ENCODE measurements around the gene TEX261. TPM values are rescaled to one million over a fixed set of nuclear protein-coding genes. Genes with fewer than 3 reads are reported as not detected.

TEX261 gene
- total and polyA plus RNA-seq, 8 donors, result 19.0 to 46.2 (median 41.6) TPM

- no peak for ATAC-seq
- 63 to 69% methylated on average over 10 of the region's 10 CpGs for WGBS, 2 donors
- Histone ChIP-seq H3K36me3 (no peaks in the 10 kb centered on the region), H3K4me3 (no peak overlapping the region), H3K9me3 (no peaks in the 10 kb centered on the region), H3K27ac (no peak overlapping the region), H3K27me3 (no peaks in the 10 kb centered on the region), H3K4me1 (no peaks in the 10 kb centered on the region)
- intact Hi-C loops (cut with DNase I), result no loop called here
- FAIRE-seq, result no peak
- TF ChIP-seq CTCF (IDR thresholded peaks at IDR 0.05), result no peak
- no peak for DNase-seq
Observed at GRCh38 chr2:71005271-71006202, 10.9 kb upstream of the TEX261 start.

GRCh38 chr2:71004857-71005256, 10.2 kb upstream of the TEX261 start:
- no peaks in the 10 kb centered on the region for H3K36me3 ChIP-seq
- H3K4me1 ChIP-seq, result no peaks in the 10 kb centered on the region
- no peak for FAIRE-seq
- no peak overlapping the region for H3K4me3 ChIP-seq
- no peak for TF ChIP-seq CTCF (IDR thresholded peaks at IDR 0.05)
- no peak for ATAC-seq
- 68 to 74% methylated on average over 6 of the region's 6 CpGs for WGBS, 2 donors
- H3K27ac ChIP-seq, result no peak overlapping the region
- intact Hi-C loops (cut with DNase I), result no loop called here
- no peak for DNase-seq
- no peaks in the 10 kb centered on the region for H3K9me3 ChIP-seq
- H3K27me3 ChIP-seq, result no peaks in the 10 kb centered on the region

GRCh38 chr2:71003966-71004755, 9.5 kb upstream of the TEX261 start:
- FAIRE-seq, result no peak
- no peak for TF ChIP-seq CTCF (IDR thresholded peaks at IDR 0.05)
- WGBS, 2 donors, result 61 to 70% methylated on average over 11 of the region's 11 CpGs
- ATAC-seq, result no peak
- no peak overlapping the region for H3K27ac ChIP-seq
- no peaks in the 10 kb centered on the region for H3K9me3 ChIP-seq
- H3K36me3 ChIP-seq, result no peaks in the 10 kb centered on the region
- DNase-seq, result no peak
- no peaks in the 10 kb centered on the region for H3K4me1 ChIP-seq
- H3K27me3 ChIP-seq, result no peaks in the 10 kb centered on the region
- intact Hi-C loops (cut with DNase I), result no loop called here
- H3K4me3 ChIP-seq, result no peak overlapping the region

- no peak for ATAC-seq
- no peak overlapping the region for H3K27ac ChIP-seq
- no peak for FAIRE-seq
- no peak overlapping the region for H3K4me3 ChIP-seq
- no peaks in the 10 kb centered on the region for H3K27me3 ChIP-seq
- 61 to 69% methylated on average over 6 of the region's 6 CpGs for WGBS, 2 donors
- no peak for DNase-seq
- no peak for TF ChIP-seq CTCF (IDR thresholded peaks at IDR 0.05)
- intact Hi-C loops (cut with DNase I), result no loop called here
- no peaks in the 10 kb centered on the region for H3K9me3 ChIP-seq
- H3K4me1 ChIP-seq, result no peaks in the 10 kb centered on the region
- H3K36me3 ChIP-seq, result no peaks in the 10 kb centered on the region
Observed at GRCh38 chr2:71003396-71003795, 8.7 kb upstream of the TEX261 start.

Measured in pancreas (tissue), 10 donors.